Testis (tissue), 2 donors: ENCODE results near the gene KCNQ1.

Source experiments
- POLR2A ChIP-seq: fragments of 450-650 bp; IDR thresholded peaks from one replicate; pipeline ENCODE4 v1.6.1; 2017; ENCODE audit warnings: antibody characterized with exemption, mild to moderate bottlenecking, moderate library complexity
- TF ChIP-seq, protein P1 (sequence below), 3 experiments: fragments of 450-650 bp in 2 of 3; fragments of 200-600 bp in 1 of 3; sonication (generic) in 1 of 3; IDR thresholded peaks; one replicate each; pipeline ENCODE4 v1.5.1; 2016 to 2019; ENCODE audit warnings: antibody characterized with exemption in 3 of 3, mild to moderate bottlenecking in 2 of 3, moderate library complexity in 1 of 3

DNA sequence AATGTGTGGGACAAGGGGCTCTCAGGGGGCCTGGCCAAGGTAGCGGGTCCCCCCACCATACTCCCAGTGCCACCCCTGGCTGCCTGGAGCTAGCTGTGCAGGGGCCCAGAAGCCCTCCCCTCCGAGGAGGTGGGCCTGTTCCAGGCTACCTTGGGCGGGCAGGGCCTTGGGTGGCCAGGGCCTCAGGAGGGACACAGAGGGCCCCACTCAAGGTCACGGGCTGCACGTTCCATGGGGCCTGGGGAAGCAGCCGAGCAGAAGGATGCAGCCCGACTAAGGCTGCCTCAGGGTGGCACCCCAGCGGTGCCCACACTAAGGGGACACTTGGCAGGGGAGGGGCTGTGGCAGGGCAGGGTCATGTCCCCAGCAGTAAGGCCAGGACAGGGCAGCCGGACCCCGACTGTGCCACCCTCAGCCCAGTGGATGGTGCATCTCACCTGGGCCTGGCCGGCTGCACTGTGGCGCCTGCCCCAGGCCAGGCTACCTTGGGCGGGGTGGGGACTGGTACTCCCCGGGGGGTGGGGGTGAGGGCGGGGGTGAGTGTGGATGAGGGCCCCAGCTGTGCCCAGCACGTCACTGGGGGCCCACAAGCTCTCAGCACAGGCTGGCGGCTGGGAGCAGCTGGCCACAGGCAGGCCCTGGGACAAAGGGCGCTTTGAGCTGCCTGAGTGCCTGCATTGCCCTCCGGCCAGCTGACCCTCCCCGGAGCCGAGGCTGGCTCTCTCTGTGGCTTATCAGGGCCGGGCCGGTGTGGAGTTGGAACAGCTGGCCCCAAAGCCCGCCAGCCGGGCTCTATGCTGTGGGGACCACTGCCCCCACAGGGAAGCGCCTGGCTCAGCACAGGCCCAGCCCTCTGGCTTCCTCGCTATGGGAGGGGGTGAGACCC is 117.1 kb downstream of the KCNQ1 start:
- TF ChIP-seq, protein P1, sequence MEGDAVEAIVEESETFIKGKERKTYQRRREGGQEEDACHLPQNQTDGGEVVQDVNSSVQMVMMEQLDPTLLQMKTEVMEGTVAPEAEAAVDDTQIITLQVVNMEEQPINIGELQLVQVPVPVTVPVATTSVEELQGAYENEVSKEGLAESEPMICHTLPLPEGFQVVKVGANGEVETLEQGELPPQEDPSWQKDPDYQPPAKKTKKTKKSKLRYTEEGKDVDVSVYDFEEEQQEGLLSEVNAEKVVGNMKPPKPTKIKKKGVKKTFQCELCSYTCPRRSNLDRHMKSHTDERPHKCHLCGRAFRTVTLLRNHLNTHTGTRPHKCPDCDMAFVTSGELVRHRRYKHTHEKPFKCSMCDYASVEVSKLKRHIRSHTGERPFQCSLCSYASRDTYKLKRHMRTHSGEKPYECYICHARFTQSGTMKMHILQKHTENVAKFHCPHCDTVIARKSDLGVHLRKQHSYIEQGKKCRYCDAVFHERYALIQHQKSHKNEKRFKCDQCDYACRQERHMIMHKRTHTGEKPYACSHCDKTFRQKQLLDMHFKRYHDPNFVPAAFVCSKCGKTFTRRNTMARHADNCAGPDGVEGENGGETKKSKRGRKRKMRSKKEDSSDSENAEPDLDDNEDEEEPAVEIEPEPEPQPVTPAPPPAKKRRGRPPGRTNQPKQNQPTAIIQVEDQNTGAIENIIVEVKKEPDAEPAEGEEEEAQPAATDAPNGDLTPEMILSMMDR (IDR thresholded peaks at IDR 0.05): no peak
- TF ChIP-seq POLR2A: no peak
